GM21423 (cell line): ENCODE measurements around the gene ITGA11.
A peak's percentile ranks its signal among the peaks of the same experiment; 100 is the strongest.

Source experiments
- ATAC-seq: cut with Tn5 transposase; IDR thresholded peaks from one replicate; pipeline ENCODE4 v1.9.1; 2021; ENCODE audit warnings: mild to moderate bottlenecking, moderate library complexity; ENCODE audit not compliant: unreplicated experiment

ITGA11 gene

GRCh38 chr15:68313501-68314410, 118.2 kb downstream of the ITGA11 start:
- no peak for ATAC-seq

- no peak for ATAC-seq
Observed at GRCh38 chr15:68312701-68313204, 119.2 kb downstream of the ITGA11 start.

- ATAC-seq: no peak
Observed at GRCh38 chr15:68311859-68312557, 120.0 kb downstream of the ITGA11 start.

- ATAC-seq: no peak
Observed at GRCh38 chr15:68311464-68311835, 120.5 kb downstream of the ITGA11 start.

- ATAC-seq: no peak
Observed at GRCh38 chr15:68310804-68311463, 121.0 kb downstream of the ITGA11 start.

GRCh38 chr15:68310178-68310803, 121.7 kb downstream of the ITGA11 start:
- ATAC-seq: no peak

GRCh38 chr15:68309024-68309423, 122.9 kb downstream of the ITGA11 start:
- ATAC-seq: no peak

GRCh38 chr15:68307131-68307928, 124.6 kb downstream of the ITGA11 start:
- no peak for ATAC-seq

- ATAC-seq: no peak
Observed at GRCh38 chr15:68305420-68305871, 126.5 kb downstream of the ITGA11 start.

GRCh38 chr15:68304589-68305337, 127.2 kb downstream of the ITGA11 start:
- ATAC-seq: no peak

GRCh38 chr15:68303560-68304436, 128.2 kb downstream of the ITGA11 start:
- no peak for ATAC-seq

GRCh38 chr15:68303134-68303533, 128.8 kb downstream of the ITGA11 start:
- no peak for ATAC-seq

GRCh38 chr15:68302729-68303128, 129.2 kb downstream of the ITGA11 start:
- ATAC-seq: no peak

- no peak for ATAC-seq
Observed at GRCh38 chr15:68301301-68301700, 130.7 kb downstream of the ITGA11 start.

GRCh38 chr15:68300115-68300940, 131.6 kb downstream of the ITGA11 start:
- no peak for ATAC-seq

GRCh38 chr15:68299436-68299835, 132.5 kb downstream of the ITGA11 start:
- ATAC-seq: no peak

GRCh38 chr15:68298882-68299381, 133.0 kb downstream of the ITGA11 start:
- peak; percentile 78 for ATAC-seq
